OCI-LY1 (cell line): ENCODE data around the gene SMPD3.

Experiments used
- H2AFZ ChIP-seq: fragments of 200-600 bp; sonication (generic), shearing (Covaris generic); 2 replicates; pipeline ENCODE4 v1.6.0; 2014; ENCODE audit warnings: antibody characterized with exemption, mild to moderate bottlenecking, low read length
- H3F3A ChIP-seq: fragments of 200-600 bp; sonication (generic), shearing (Covaris generic); 2 replicates; pipeline ENCODE4 v1.6.0; 2014; ENCODE audit warnings: mild to moderate bottlenecking, antibody characterized with exemption, low read length, moderate library complexity; ENCODE audit not compliant: insufficient read depth
- H3K27ac ChIP-seq: fragments of 200-600 bp; sonication (generic); 2 replicates; pipeline ENCODE4 v1.5.1; 2014; ENCODE audit warnings: low read length, mixed run types, mild to moderate bottlenecking, low read depth; ENCODE audit not compliant: poor library complexity, severe bottlenecking
- H3K27me3 ChIP-seq: fragments of 200-600 bp; sonication (generic); 2 replicates; pipeline ENCODE4 v1.6.0; 2014; ENCODE audit warnings: antibody characterized with exemption, mild to moderate bottlenecking, low read length, moderate library complexity; ENCODE audit not compliant: insufficient read depth
- H3K36me3 ChIP-seq: fragments of 200-600 bp; sonication (generic); 2 replicates; pipeline ENCODE4 v1.6.1; 2014; ENCODE audit warnings: mild to moderate bottlenecking, antibody characterized with exemption, low read length, moderate library complexity, mixed read lengths; ENCODE audit not compliant: insufficient read depth
- H3K4me1 ChIP-seq: fragments of 200-600 bp; sonication (generic); 2 replicates; pipeline ENCODE4 v1.5.1; 2014; ENCODE audit warnings: mild to moderate bottlenecking, low read length, moderate library complexity; ENCODE audit not compliant: insufficient read depth, severe bottlenecking
- H3K4me2 ChIP-seq: fragments of 200-600 bp; sonication (generic), shearing (Covaris generic); 2 replicates; pipeline ENCODE4 v1.6.1; 2014; ENCODE audit warnings: low read length
- H3K4me3 ChIP-seq: fragments of 200-600 bp; sonication (generic); 2 replicates; pipeline ENCODE4 v1.5.1; 2014; ENCODE audit warnings: low read length, low read depth, mild to moderate bottlenecking, mixed read lengths; ENCODE audit not compliant: poor library complexity, severe bottlenecking
- H3K79me2 ChIP-seq: fragments of 200-600 bp; shearing (Covaris generic); 2 replicates; pipeline ENCODE4 v1.6.1; 2016; ENCODE audit warnings: mixed run types, low read length, mixed read lengths; ENCODE audit not compliant: insufficient read depth
- H3K9ac ChIP-seq: fragments of 200-600 bp; sonication (generic), shearing (Covaris generic); 2 replicates; pipeline ENCODE4 v1.6.1; 2014; ENCODE audit warnings: mild to moderate bottlenecking, low read length, mixed read lengths
- H3K9me2 ChIP-seq: fragments of 200-600 bp; sonication (generic), shearing (Covaris generic); 2 replicates; pipeline ENCODE4 v1.6.1; 2014; ENCODE audit warnings: low read depth, mild to moderate bottlenecking, low read length, mixed read lengths
- H3K9me3 ChIP-seq: fragments of 200-600 bp; shearing (Covaris generic); 2 replicates; pipeline ENCODE4 v1.6.1; 2014; ENCODE audit warnings: low read length, mixed read lengths
- H4K20me1 ChIP-seq: fragments of 200-600 bp; sonication (generic), shearing (Covaris generic); 2 replicates; pipeline ENCODE4 v1.6.0; 2016; ENCODE audit warnings: mild to moderate bottlenecking, low read length; ENCODE audit not compliant: insufficient read depth
- CTCF ChIP-seq: fragments of 200-600 bp; sonication (generic), shearing (Covaris generic); IDR thresholded peaks from 2 replicates; pipeline ENCODE4 v1.5.1; 2017; ENCODE audit warnings: mild to moderate bottlenecking, antibody characterized with exemption, low read length, moderate library complexity, mixed read lengths
- EZH2 ChIP-seq: fragments of 200-600 bp; sonication (generic), shearing (Covaris generic); IDR thresholded peaks from 2 replicates; pipeline ENCODE4 v1.8.0; 2017; ENCODE audit warnings: borderline replicate concordance, mixed run types, mild to moderate bottlenecking, antibody characterized with exemption, low read length, moderate library complexity, mixed read lengths

Gene SMPD3

GRCh38 chr16:68403704-68404103 is 44.6 kb downstream of the SMPD3 start:
- TF ChIP-seq EZH2 (no peak), CTCF (no peak)
- H3K27ac ChIP-seq, result no peak overlapping the region
- no peaks in the 10 kb centered on the region for H3K79me2 ChIP-seq
- no peak overlapping the region for H2AFZ ChIP-seq
- peaks cover 12% of the 10 kb centered on the region for H3K4me1 ChIP-seq
- H3K4me2 ChIP-seq, result no peak overlapping the region
- no peaks in the 10 kb centered on the region for H3K36me3 ChIP-seq
- no peak overlapping the region for H3K4me3 ChIP-seq
- no peak overlapping the region for H3K9ac ChIP-seq
- H3F3A ChIP-seq, result no peaks in the 10 kb centered on the region
- H3K9me3 ChIP-seq, result no peaks in the 10 kb centered on the region
- H3K27me3 ChIP-seq, result no peaks in the 10 kb centered on the region; the same call in 1 of the 2 replicates
- no peaks in the 10 kb centered on the region for H3K9me2 ChIP-seq
- no peaks in the 10 kb centered on the region for H4K20me1 ChIP-seq

- Histone ChIP-seq H3K4me2 (no peak overlapping the region), H3K9ac (no peak overlapping the region), H3K4me3 (no peak overlapping the region), H3K9me2 (no peaks in the 10 kb centered on the region), H3K27ac (no peak overlapping the region), H3K36me3 (no peaks in the 10 kb centered on the region), H3F3A (no peaks in the 10 kb centered on the region), H3K4me1 (peaks cover 12% of the 10 kb centered on the region), H2AFZ (no peak overlapping the region), H3K79me2 (no peaks in the 10 kb centered on the region), H3K9me3 (no peaks in the 10 kb centered on the region), H4K20me1 (no peaks in the 10 kb centered on the region), H3K27me3 (no peaks in the 10 kb centered on the region; the same call in 1 of the 2 replicates)
- no peak for TF ChIP-seq CTCF
- no peak for TF ChIP-seq EZH2
These were observed 45.1 kb downstream of the SMPD3 start for GRCh38 chr16:68403177-68403576.

- no peak for TF ChIP-seq CTCF
- no peak for TF ChIP-seq EZH2
- Histone ChIP-seq H3K27me3 (no peaks in the 10 kb centered on the region; the same call in 1 of the 2 replicates), H3F3A (no peaks in the 10 kb centered on the region), H3K9ac (no peak overlapping the region), H3K36me3 (no peaks in the 10 kb centered on the region), H3K79me2 (no peaks in the 10 kb centered on the region), H3K9me2 (no peaks in the 10 kb centered on the region), H3K27ac (no peak overlapping the region), H3K4me2 (no peak overlapping the region), H3K4me3 (no peak overlapping the region), H2AFZ (no peak overlapping the region), H4K20me1 (no peaks in the 10 kb centered on the region), H3K9me3 (no peaks in the 10 kb centered on the region), H3K4me1 (peaks cover 12% of the 10 kb centered on the region)
These were observed 45.6 kb downstream of the SMPD3 start for GRCh38 chr16:68402748-68403040.
